A549 (cell line): Measurements from ENCODE around the gene ANKRD6.

Experiments
- CHD2 ChIP-seq: fragments of 150-350 bp; IDR thresholded peaks from 2 replicates; pipeline ENCODE4 v1.6.1; 2014; ENCODE audit warnings: low read length; ENCODE audit not compliant: partially characterized antibody
- CTCF ChIP-seq: fragments of >200 bp; sonication (Bioruptor Twin); formaldehyde crosslinking; IDR thresholded peaks from 3 replicates; pipeline ENCODE4 v1.5.1; 2016
- EP300 ChIP-seq, 2 experiments: fragments of >200 bp; sonication (Bioruptor Twin); formaldehyde crosslinking; IDR thresholded peaks; 2 replicates in 1 of 2; 3 replicates in 1 of 2; pipeline ENCODE4 v1.6.1; 2016 to 2017
- HOXA7 ChIP-seq: fragments of 250-450 bp; sonication (Bioruptor Pico); IDR thresholded peaks from 2 replicates; pipeline ENCODE4 v1.5.0; 2020; ENCODE audit warnings: mild to moderate bottlenecking, moderate library complexity
- MAFK ChIP-seq: fragments of 450-650 bp; IDR thresholded peaks from 2 replicates; pipeline ENCODE4 v1.6.1; 2014; ENCODE audit not compliant: partially characterized antibody
- NR3C1 ChIP-seq: fragments of >200 bp; sonication (Bioruptor Twin); formaldehyde crosslinking; IDR thresholded peaks from 3 replicates; pipeline ENCODE4 v1.6.1; 2017
- POLR2A ChIP-seq: IDR thresholded peaks from 2 replicates; pipeline ENCODE4 v1.6.1; 2012; ENCODE audit warnings: mild to moderate bottlenecking, low read length
- ZFP36 ChIP-seq: fragments of 450-650 bp; IDR thresholded peaks from 2 replicates; pipeline ENCODE4 v1.6.1; 2014; ENCODE audit warnings: borderline replicate concordance; ENCODE audit not compliant: partially characterized antibody

GRCh38 chr6:89669002-89669401, 236.1 kb downstream of the ANKRD6 start:
- TF ChIP-seq POLR2A (no peak), HOXA7 (CRISPR knock-in tag) (no peak), EP300 (IDR thresholded peaks at IDR 0.05) (no peak), CTCF (no peak), NR3C1 (no peak), CHD2 (no peak), ZFP36 (no peak), MAFK (no peak)
